ENCODE results near the gene PGAM5.

The PGAM5 gene

DNA sequence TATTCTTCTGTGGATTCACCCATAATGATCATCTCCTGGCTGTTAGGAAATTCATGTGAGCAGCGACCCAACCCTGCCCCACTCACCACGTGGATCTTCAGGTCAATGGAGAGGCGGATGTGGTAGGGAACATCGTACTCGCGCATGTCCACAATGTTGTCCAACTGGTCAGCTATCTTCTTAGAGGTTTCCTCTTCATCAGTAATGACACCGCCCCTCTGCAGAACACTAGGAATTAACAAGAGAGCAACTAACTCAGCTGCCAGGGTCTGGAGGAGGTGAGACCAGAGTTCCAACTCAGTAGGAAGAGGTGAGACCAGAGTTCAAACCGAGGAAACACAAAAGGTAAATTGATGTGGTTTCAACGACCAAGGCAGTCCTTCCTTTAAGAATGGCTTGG lies 33.1 kb upstream of the PGAM5 start:
- TF ChIP-seq, protein P1, sequence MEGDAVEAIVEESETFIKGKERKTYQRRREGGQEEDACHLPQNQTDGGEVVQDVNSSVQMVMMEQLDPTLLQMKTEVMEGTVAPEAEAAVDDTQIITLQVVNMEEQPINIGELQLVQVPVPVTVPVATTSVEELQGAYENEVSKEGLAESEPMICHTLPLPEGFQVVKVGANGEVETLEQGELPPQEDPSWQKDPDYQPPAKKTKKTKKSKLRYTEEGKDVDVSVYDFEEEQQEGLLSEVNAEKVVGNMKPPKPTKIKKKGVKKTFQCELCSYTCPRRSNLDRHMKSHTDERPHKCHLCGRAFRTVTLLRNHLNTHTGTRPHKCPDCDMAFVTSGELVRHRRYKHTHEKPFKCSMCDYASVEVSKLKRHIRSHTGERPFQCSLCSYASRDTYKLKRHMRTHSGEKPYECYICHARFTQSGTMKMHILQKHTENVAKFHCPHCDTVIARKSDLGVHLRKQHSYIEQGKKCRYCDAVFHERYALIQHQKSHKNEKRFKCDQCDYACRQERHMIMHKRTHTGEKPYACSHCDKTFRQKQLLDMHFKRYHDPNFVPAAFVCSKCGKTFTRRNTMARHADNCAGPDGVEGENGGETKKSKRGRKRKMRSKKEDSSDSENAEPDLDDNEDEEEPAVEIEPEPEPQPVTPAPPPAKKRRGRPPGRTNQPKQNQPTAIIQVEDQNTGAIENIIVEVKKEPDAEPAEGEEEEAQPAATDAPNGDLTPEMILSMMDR (IDR thresholded peaks at IDR 0.05), result no peak

DNA sequence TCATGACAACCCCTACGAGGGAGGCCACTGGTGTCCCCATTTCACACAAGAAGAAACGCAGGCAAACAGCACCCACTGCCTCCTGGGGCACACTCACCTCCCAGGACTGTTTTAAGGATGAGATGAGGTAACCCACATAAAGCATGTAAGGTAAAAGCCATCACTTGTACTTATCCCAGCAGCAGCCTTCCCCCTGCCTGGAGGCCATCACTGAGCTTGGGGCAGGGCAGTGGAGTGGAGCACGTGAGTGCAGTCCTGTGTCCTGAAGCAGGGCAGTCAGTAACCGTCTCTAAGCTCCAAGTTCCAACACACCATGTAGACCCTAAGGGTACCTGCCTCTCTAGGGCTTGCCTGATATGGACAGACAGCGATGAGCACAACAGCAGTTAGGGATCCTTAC lies 25.2 kb upstream of the PGAM5 start:
- TF ChIP-seq, protein P1 (IDR thresholded peaks at IDR 0.05), result no peak

DNA sequence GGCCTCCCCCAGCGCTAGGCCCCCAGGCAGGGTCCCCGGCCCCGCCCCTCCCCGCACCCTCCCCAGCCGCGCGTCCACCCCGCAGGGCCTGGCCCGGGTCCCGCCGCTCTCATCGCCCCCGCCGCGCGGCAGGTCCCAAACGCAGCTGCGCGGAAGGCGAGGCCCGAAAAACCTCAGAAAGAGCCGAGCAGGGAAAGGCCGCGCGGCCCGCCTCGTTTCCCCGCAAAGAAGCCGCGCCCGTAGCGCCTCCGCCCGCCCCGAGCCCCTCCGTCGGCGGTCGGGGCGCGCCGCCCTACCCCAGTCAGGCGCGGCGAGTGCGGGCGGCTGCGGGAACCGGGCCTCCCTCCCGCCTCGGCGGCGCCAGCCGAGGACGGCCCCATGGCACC lies 23.8 kb upstream of the PGAM5 start:
- TF ChIP-seq, protein P1 (IDR thresholded peaks at IDR 0.05), result no peak

DNA sequence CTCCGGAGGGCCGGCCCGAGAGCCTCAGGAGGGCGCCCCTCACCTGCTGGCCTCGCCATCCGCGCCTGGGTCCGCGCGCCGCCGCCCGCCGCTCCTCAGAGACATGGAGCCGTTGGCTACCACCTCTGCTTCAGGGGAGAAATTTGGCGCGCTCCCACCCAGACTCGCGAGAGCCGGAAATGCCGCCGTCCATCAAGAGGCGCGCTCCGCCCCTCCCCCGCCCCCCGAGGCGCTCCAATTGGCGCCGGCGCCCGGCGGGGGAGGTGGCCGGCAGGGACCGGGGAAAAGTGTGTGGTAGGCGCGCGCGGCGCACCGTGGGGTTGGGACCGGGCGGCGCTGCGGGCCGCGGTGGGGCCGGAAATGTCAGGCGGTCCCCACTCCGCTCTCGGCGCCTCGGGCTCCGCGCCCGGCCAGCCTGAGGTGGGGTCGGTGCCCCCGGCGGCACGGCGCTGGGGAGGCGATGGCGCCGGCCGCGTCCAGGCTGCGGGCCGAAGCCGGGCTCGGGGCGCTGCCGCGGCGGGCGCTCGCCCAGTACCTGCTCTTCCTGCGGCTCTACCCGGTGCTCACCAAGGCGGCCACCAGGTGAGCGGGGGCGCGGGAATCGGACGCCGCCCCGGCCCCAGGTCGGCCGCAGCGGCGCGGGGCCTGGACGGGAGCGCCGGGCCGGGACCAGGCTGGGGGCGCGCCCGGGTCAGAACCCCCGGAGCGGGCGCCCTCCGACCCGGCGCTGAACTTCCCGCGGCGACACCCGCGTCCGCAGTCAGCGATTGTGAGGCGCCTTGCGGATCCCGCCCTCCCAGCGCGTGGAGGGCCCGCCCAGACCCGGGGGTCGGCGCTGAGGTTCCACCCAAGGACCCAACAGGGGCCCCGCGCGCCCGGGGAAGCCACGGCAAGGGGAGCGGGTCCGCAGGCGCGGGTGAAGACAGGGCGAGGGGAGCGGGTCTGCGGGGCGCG lies 23.2 kb upstream of the PGAM5 start, which contains the start of the genes POLE and PXMP2:
POLE (minus strand) TSS at position 132 of the 954 bp plus-strand sequence; CDS start at position 105, 27 bp downstream.
PXMP2 (plus strand) TSS at position 377 of the 954 bp plus-strand sequence; CDS start at position 461, 84 bp downstream.
- TF ChIP-seq, protein P1 (IDR thresholded peaks at IDR 0.05), result no peak

DNA sequence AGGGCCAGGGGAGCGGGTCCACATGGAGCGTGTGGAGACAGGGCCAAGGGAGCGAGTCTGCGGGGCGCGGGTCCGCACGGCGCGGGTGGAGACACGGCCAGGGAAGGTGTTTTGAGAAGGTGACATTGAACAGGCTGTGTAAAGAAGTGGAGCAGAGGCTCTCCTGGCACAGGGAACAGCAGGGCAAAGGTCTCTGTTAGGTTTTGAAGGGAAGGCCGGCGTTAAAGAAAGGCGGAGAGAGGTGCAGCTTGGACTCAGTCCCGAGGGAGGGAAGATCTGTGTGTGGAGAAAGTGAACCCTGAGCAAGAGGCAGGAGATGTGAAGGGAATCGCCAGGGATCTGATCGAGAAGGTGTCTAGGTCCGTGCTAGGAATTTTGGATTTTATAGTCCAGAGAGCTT lies 21.4 kb upstream of the PGAM5 start:
- TF ChIP-seq, protein P1 (IDR thresholded peaks at IDR 0.05), result no peak

DNA sequence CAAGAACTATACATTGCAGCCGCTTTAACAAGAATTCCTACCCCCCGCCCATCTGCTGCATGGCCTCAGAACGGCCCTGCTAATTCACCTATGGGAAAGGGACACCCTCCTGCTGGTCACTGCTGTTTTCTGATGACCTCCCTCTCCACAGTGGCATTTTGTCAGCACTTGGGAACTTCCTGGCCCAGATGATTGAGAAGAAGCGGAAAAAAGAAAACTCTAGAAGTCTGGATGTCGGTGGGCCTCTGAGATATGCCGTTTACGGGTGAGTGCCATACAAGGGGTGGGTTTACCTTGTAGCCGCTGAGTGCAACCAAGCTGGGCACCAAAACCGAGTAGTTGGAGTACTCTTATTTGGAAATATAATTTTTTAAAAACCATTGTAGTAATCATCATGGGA lies 20.5 kb upstream of the PGAM5 start:
- TF ChIP-seq, protein P1 (IDR thresholded peaks at IDR 0.05), result no peak

DNA sequence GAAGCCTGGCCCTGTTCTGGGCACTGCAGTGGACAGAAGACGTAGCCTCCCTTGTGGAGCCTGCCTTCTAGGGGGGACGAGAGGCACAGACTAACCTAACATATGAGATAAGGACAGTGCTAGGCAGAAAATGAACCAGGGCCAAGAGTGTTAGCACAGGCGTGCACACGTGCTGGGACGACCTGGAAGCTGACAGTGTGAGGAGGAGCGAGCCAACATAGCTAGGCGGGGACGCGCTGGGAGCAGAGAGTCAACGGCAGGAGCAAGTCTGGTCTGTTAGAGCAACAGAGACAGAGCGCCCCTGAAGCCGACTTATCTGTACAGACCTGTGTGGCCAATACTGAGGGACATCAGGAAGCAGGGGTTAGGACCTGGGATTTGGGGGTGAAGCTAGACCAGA lies 15.2 kb upstream of the PGAM5 start:
- TF ChIP-seq, protein P1 (IDR thresholded peaks at IDR 0.05), result no peak
